Measurements from ENCODE around the gene KIF3A. TPM values are rescaled to one million over a fixed set of nuclear protein-coding genes. Genes with fewer than 3 reads are reported as not detected.

KIF3A gene
- total RNA-seq, 2 experiments from 2014 or later = 14.0 to 15.7 TPM

DNA sequence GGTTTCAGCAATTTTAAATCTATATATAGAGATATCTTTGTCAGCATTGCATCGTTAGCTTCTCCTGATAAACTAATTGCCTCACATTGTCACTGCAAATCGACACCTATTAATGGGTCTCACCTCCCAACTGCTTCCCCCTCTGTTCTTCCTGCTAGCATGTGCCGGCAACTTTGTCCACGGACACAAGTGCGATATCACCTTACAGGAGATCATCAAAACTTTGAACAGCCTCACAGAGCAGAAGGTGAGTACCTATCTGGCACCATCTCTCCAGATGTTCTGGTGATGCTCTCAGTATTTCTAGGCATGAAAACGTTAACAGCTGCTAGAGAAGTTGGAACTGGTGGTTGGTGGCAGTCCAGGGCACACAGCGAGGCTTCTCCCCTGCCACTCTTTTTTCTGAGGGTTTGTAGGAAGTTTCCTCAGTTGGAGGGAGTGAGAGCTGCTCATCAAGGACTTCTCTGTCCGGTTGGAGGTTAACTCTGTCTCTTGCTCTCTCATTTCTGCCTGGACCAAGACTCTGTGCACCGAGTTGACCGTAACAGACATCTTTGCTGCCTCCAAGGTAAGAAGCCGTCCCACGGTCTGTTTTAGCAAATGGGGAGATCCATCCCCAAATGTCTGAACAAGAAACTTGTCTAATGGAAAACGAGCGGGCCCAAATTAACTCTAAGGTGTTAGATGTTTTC, 63.3 kb downstream of the KIF3A start, which contains the start of gene IL4:
Gene IL4 (plus strand): TSS at position 51 of the 692 bp plus-strand sequence. CDS start 62 bp downstream, at position 113.
- Mint-ChIP-seq H3K4me1 (ENCODE audit: low read depth) (peaks cover 41% of the 10 kb centered on the region), H3K9me3 (ENCODE audit: insufficient read depth) (no peaks in the 10 kb centered on the region), H3K36me3 (ENCODE audit: low read depth) (no peaks in the 10 kb centered on the region), H3K27me3 (ENCODE audit: low read depth) (no peaks in the 10 kb centered on the region), H3K4me3 (no peak within 1 kb of the TSS), H3K27ac (peak within 1 kb of the TSS; percentile 79)
- ChIA-PET POLR2A (interaction anchor here (0.8 to 1.0 kb wide), 2 partner anchors 11 to 33 kb away, joined by 3 to 4 read pairs; no protein-coding TSS in a partner anchor), CTCF (interaction anchor here (0.7 to 2.8 kb wide), 13 partner anchors 11 to 209 kb away, joined by 3 to 10 read pairs (median 3); partner anchors contain the start of gene IL13)
- DNase-seq (no peak), ATAC-seq (no peak)

DNA sequence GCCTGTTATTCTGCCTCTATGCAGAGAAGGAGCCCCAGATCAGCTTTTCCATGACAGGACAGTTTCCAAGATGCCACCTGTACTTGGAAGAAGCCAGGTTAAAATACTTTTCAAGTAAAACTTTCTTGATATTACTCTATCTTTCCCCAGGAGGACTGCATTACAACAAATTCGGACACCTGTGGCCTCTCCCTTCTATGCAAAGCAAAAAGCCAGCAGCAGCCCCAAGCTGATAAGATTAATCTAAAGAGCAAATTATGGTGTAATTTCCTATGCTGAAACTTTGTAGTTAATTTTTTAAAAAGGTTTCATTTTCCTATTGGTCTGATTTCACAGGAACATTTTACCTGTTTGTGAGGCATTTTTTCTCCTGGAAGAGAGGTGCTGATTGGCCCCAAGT, 63.9 kb downstream of the KIF3A start:
- CTCF ChIA-PET = interaction anchor here (0.7 to 2.8 kb wide), 5 partner anchors 25 to 210 kb away, joined by 3 to 10 read pairs (median 3); no protein-coding TSS in a partner anchor
- Mint-ChIP-seq H3K27me3 (ENCODE audit: low read depth) (no peaks in the 10 kb centered on the region), H3K27ac (peak overlapping the region; percentile 20), H3K9me3 (ENCODE audit: insufficient read depth) (no peaks in the 10 kb centered on the region), H3K4me1 (ENCODE audit: low read depth) (peaks cover 41% of the 10 kb centered on the region), H3K36me3 (ENCODE audit: low read depth) (no peaks in the 10 kb centered on the region), H3K4me3 (no peak overlapping the region)
- POLR2A ChIA-PET = no interaction called here
- DNase-seq (no peak), ATAC-seq (no peak)

DNA sequence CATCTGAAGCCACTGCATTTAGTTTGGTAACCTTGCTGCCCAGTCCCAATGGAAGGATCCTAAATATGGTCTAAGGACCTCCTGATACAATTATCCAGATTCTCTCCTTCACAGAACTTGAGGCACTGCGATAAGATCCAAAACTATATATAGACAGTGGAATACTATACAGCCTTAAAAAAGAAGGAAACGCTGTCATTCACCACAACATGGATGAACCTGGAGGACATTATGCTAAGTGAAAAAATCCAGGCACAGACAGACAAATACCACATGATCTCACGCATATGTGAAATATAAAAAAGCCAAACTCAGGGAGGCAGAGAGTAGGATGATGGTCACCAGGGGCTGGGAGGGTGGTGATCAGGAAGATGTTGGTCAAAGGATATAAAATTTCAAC, 66.3 kb downstream of the KIF3A start:
- Mint-ChIP-seq H3K27me3 (ENCODE audit: low read depth) (no peaks in the 10 kb centered on the region), H3K4me3 (no peak overlapping the region), H3K36me3 (ENCODE audit: low read depth) (no peaks in the 10 kb centered on the region), H3K27ac (no peak overlapping the region), H3K4me1 (ENCODE audit: low read depth) (peaks cover 44% of the 10 kb centered on the region), H3K9me3 (ENCODE audit: insufficient read depth) (no peaks in the 10 kb centered on the region)
- no peak for DNase-seq
- ChIA-PET CTCF (interaction anchor here (1.4 kb wide), 1 partner anchor 30 kb away, joined by 4 read pairs; no protein-coding TSS in a partner anchor), POLR2A (no interaction called here)
- ATAC-seq = no peak

DNA sequence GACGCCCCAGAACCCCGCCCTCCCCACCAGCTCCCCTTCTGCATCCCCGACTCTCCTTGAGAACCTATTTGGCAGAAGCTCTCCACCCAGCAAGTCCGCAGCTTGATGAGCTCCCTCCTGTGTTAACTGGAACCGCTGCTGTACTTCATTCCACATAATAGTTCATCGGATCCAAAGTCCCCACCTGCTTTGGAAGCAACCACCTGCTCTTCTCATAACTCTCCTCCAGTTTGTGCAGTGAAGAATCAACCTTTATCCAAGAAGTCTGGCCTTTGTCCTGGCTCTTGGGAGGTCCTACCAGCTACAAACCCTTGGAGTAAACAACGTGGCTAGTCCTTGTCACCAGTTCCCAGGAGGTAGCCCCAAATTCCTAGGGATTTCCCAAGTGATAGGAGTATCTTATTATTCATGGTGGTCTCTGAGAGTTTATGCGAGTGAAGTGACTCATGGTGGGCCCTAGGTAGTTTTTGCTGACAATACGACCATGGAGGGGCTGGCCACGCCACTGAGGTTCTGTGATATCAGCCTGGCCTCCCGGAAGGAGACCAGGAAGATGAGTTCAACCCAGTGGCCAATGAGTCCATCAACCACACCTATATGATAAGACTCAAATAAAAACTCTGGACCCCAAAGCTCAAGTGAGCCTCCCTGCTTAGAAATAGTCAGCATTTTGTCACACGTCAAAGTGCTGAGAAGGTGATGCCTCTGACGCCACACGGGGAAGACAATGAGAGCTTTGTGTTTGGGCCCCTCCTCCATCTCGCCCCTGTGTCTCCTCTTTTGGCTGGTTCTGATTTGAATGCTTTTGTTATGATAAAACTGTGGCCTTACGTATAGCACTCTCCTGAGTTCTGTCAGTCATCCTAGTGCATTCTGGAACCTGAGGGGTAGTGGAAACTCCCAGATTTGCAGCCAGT, 67.1 kb downstream of the KIF3A start:
- ChIA-PET POLR2A (no interaction called here), CTCF (interaction anchor here (1.0 to 1.4 kb wide), 2 partner anchors 29 to 144 kb away, joined by 4 read pairs; no protein-coding TSS in a partner anchor)
- Mint-ChIP-seq H3K27ac (no peak overlapping the region), H3K4me3 (no peak overlapping the region), H3K9me3 (ENCODE audit: insufficient read depth) (no peaks in the 10 kb centered on the region), H3K36me3 (ENCODE audit: low read depth) (no peaks in the 10 kb centered on the region), H3K4me1 (ENCODE audit: low read depth) (peaks cover 36% of the 10 kb centered on the region), H3K27me3 (ENCODE audit: low read depth) (no peaks in the 10 kb centered on the region)
- DNase-seq (no peak), ATAC-seq (no peak)

DNA sequence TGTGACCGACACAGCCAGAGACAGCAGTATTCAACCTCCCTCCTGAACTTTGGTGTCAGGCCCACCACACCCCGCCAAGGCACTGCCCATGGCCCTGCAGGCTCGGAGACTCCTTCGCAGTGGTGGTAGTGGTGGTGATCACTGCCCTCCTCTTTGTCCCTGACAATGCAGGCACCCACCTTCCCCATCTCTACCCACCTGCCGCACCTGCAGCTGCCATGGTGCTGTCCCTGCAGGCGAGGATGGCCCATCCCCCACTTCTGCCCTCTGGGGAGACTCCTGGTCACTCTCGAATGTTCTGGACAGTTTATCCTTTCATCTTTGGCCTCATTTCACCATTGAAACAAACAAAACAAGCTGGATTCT, 67.9 kb downstream of the KIF3A start:
- ChIA-PET CTCF (interaction anchor here (1.0 to 1.4 kb wide), 2 partner anchors 28 to 143 kb away, joined by 4 read pairs; no protein-coding TSS in a partner anchor), POLR2A (no interaction called here)
- Mint-ChIP-seq H3K4me3 (no peak overlapping the region), H3K9me3 (ENCODE audit: insufficient read depth) (no peaks in the 10 kb centered on the region), H3K27me3 (ENCODE audit: low read depth) (no peaks in the 10 kb centered on the region), H3K36me3 (ENCODE audit: low read depth) (no peaks in the 10 kb centered on the region), H3K4me1 (ENCODE audit: low read depth) (peaks cover 30% of the 10 kb centered on the region), H3K27ac (no peak overlapping the region)
- no peak for DNase-seq
- ATAC-seq = no peak

DNA sequence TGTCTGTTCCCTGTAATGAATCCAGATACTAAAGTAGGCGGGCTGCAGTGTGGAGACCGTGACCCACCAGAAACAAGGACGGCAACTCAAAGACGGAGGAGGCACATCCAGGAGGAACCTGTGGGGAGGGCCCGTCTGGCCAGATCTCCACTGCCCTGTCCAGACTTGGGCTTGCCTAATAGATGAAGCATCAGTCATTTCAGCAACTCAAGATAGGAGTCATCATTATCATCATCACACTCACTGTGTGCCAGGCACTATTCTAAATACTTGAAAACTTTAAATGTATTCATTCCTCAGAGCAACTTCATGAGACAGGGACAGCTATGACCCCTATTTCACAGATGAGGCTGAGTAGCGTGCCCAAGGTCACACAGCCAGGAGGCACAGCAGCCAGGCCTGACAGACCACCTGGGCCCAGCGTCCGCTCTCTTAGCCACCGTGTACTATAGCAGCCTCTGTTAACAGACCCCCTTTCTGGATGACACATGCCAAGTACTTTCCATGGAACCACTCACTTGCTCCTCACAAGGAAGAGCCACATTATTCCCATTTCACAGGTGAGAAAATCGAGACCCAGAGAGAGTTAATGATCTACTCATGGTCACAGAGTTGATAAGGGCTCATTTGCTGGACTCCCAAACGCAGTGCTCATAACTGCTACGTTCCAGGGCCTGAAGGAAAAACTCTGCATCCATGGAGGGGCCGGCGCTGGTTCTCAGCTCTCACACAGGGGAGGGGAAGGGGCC, 68.5 kb downstream of the KIF3A start:
- CTCF ChIA-PET = interaction anchor here (1.0 kb wide), 1 partner anchor 142 kb away, joined by 4 read pairs; no protein-coding TSS in a partner anchor
- Mint-ChIP-seq H3K4me3 (no peak overlapping the region), H3K9me3 (ENCODE audit: insufficient read depth) (no peaks in the 10 kb centered on the region), H3K27me3 (ENCODE audit: low read depth) (no peaks in the 10 kb centered on the region), H3K4me1 (ENCODE audit: low read depth) (peaks cover 30% of the 10 kb centered on the region), H3K27ac (no peak overlapping the region), H3K36me3 (ENCODE audit: low read depth) (no peaks in the 10 kb centered on the region)
- DNase-seq (no peak), ATAC-seq (no peak)
- POLR2A ChIA-PET = no interaction called here

DNA sequence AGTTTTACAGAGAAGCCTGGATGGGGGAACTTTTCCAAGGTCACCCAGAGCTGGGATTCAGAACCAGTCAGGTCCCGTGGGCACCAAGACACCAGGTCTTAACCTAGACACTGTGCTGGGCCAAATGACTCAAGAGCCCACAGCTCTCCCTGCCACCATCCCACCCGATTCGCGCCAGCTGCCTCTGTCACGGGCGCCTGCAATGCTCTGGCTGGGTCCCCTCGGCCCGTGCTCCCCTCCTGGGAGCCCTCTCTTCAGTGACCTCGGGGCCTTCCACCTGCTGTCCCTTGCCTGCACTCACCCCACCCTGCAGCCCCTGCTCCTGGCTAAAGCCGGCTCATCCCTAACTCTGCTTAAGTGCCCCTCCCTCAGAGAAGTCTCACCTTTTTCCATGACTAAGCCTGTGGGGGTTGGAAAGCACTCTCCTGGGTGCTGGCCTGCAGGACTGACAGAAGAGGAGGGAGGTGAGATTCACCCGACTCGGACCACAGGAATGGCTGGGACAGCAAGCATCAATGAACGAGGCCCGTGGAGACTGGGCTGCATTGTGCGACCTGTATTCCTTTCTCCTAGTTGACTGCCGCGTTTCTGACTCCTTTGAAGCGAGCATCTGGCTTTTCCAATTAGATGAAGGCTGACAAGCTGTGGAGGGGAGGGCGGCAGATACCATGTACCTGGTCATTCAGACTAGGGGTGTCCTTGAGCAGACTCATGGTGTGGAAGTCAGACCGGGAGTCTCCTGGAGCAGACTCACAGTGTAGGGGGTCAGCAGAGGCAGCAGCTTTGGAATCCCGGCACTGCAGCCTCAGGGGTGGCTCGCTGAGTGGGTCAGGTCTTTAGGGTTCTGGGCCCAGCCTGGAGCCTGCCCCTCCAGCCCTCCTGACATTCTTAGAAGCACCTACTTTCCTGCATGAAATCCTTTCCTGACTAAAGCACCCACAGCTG, 69.3 kb downstream of the KIF3A start:
- H3K4me1 Mint-ChIP-seq (ENCODE audit: low read depth) = peaks cover 30% of the 10 kb centered on the region
- H3K36me3 Mint-ChIP-seq (ENCODE audit: low read depth) = no peaks in the 10 kb centered on the region
- no peak for DNase-seq
- no peak overlapping the region for H3K27ac Mint-ChIP-seq
- POLR2A ChIA-PET = no interaction called here
- ATAC-seq = no peak
- CTCF ChIA-PET = no interaction called here
- no peaks in the 10 kb centered on the region for H3K27me3 Mint-ChIP-seq (ENCODE audit: low read depth)
- no peak overlapping the region for H3K4me3 Mint-ChIP-seq
- no peaks in the 10 kb centered on the region for H3K9me3 Mint-ChIP-seq (ENCODE audit: insufficient read depth)

DNA sequence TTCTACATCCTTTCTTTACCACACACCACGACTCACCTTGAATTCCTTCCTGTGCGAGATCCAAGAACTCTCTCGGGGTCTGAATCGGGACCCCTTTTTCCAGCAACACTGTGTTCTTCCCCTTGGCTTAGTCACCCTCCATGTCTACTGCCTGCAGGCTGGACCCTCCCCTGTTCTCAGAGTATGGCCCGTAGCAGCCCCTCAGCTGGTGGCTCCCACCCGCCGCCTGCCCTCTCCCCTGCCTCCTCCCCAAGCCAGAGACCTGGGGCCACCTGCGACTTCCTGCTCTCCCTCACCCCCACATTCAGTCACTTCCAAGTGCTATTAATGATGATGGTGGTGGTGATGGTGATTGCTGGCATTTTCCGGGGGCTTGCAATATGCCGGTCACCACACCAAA, 70.0 kb downstream of the KIF3A start:
- H3K4me3 Mint-ChIP-seq = no peak overlapping the region

DNA sequence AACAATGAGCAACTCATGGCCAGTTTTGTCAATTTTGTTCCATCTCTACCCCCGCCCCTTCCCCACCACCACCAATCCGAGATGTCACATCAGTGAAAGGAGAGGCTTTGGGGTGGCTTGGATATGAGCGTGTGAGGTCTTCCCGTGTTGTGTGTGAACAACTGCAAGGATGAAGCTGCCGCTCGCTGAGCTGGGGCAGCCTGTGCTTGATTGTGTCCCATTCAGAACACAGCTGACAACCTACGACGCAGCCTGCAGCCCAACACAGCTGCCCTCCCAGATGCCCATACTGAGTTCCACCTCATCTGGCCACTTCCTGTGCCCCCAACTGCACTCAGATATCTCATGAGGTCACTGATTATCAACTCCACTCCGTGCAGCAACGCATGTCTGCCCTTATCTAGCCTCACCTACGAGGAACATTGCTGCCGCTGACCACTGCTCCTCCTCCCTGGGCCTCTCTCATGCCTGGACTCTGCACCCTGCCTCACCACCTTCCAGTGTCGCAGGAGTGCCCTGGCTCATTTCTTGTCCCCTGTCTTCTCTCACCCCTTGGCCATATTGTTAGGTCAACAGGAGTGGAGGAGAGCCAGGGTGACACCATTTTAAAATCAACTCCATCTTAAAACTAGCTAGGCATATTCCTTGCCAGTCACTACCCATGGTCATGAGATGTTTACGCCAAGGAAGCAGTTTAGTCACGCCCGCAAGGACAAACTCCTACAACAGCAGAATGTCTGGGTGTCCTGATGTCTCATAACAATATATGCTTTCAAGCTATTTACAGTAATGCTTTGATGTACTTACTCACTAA, 70.8 kb downstream of the KIF3A start:
- Mint-ChIP-seq H3K27ac (no peak overlapping the region), H3K9me3 (ENCODE audit: insufficient read depth) (no peaks in the 10 kb centered on the region), H3K27me3 (ENCODE audit: low read depth) (no peaks in the 10 kb centered on the region), H3K4me1 (ENCODE audit: low read depth) (peaks cover 44% of the 10 kb centered on the region), H3K4me3 (no peak overlapping the region), H3K36me3 (ENCODE audit: low read depth) (no peaks in the 10 kb centered on the region)
- CTCF ChIA-PET = no interaction called here
- no peak for ATAC-seq
- no peak for DNase-seq
- POLR2A ChIA-PET = interaction anchor here (0.6 kb wide), 1 partner anchor 18 kb away, joined by 3 read pairs; no protein-coding TSS in a partner anchor

More for the DNA sequence above, 70.0 kb downstream of the KIF3A start:
- CTCF ChIA-PET = no interaction called here
- Mint-ChIP-seq H3K27me3 (ENCODE audit: low read depth) (no peaks in the 10 kb centered on the region), H3K36me3 (ENCODE audit: low read depth) (no peaks in the 10 kb centered on the region), H3K4me1 (ENCODE audit: low read depth) (peaks cover 36% of the 10 kb centered on the region), H3K9me3 (ENCODE audit: insufficient read depth) (no peaks in the 10 kb centered on the region), H3K27ac (no peak overlapping the region)
- POLR2A ChIA-PET = interaction anchor here (0.6 kb wide), 1 partner anchor 19 kb away, joined by 3 read pairs; no protein-coding TSS in a partner anchor
- no peak for ATAC-seq
- DNase-seq = no peak

DNA sequence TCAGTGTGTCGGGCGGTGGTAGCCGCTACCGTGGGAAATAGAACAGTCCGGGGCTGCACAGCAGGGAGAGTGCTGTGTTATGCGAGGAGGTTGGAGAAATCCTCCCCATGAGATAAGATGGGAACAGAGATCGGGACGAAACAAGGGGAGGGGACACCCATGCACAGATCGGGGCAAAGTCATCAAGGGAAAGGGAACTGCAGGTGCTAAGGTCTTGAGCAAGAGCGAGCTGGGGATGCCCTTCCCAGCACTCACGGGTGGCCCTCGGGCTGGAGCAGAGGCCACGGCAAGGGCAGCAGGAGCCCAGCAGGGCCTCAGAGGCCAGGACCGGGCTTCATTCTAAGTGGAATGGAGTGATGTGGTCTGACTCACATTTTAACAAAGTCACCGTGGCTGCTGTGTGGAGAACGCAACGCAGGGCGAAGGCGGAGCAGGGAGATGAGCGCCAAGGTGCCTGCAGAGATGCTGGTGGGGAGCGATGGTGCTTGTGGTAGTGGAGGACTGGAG, 71.7 kb downstream of the KIF3A start:
- H3K9me3 Mint-ChIP-seq (ENCODE audit: insufficient read depth) = no peaks in the 10 kb centered on the region
- ChIA-PET CTCF (no interaction called here), POLR2A (no interaction called here)
- H3K4me3 Mint-ChIP-seq = no peak overlapping the region
- no peaks in the 10 kb centered on the region for H3K36me3 Mint-ChIP-seq (ENCODE audit: low read depth)
- H3K27me3 Mint-ChIP-seq (ENCODE audit: low read depth) = no peaks in the 10 kb centered on the region
- no peak overlapping the region for H3K27ac Mint-ChIP-seq
- ATAC-seq = no peak
- H3K4me1 Mint-ChIP-seq (ENCODE audit: low read depth) = peaks cover 48% of the 10 kb centered on the region
- DNase-seq = no peak
